Activated CD4-positive, alpha-beta T cell treated with anti-CD3 and anti-CD28 coated beads, Interleukin-2, amount 50 U/mL, for 16 hours (primary cell): ENCODE results near the gene CRACR2B.
A peak's percentile ranks its signal among the peaks of the same experiment; 100 is the strongest.

Experiments used
- DNase-seq: peaks from one replicate; pipeline ENCODE4 v3.0.0-alpha.2; 2020

The CRACR2B gene

GRCh38 chr11:827146-827896 lies 398 bp upstream of the CRACR2B start:
- DNase-seq = no peak

GRCh38 chr11:828506-829175 lies 922 bp downstream of the CRACR2B start:
- DNase-seq = no peak

GRCh38 chr11:829176-829846 lies 1.6 kb downstream of the CRACR2B start:
- no peak for DNase-seq

- DNase-seq = no peak
Observed at GRCh38 chr11:829847-830294, 2.2 kb downstream of the CRACR2B start.

- DNase-seq = peak; percentile 62
Observed at GRCh38 chr11:830295-831117, 2.8 kb downstream of the CRACR2B start.

GRCh38 chr11:831118-831864 lies 3.6 kb downstream of the CRACR2B start:
- DNase-seq = no peak

- no peak for DNase-seq
Observed at GRCh38 chr11:831961-832528, 4.3 kb downstream of the CRACR2B start.

- no peak for DNase-seq
Observed at GRCh38 chr11:832529-833113, 4.9 kb downstream of the CRACR2B start, which contains the start of gene CD151. CD151 (plus strand) TSS chr11:832952; CDS start chr11:836070, 3,118 bp downstream.

- no peak for DNase-seq
Observed at GRCh38 chr11:833114-833791, 5.5 kb downstream of the CRACR2B start.

- no peak for DNase-seq
Observed at GRCh38 chr11:833849-834311, 6.2 kb downstream of the CRACR2B start.

- DNase-seq = no peak
Observed at GRCh38 chr11:834371-835316, 6.9 kb downstream of the CRACR2B start.

- DNase-seq = no peak
Observed at GRCh38 chr11:836274-836673, 8.6 kb downstream of the CRACR2B start.

- no peak for DNase-seq
Observed at GRCh38 chr11:836700-837099, 9.0 kb downstream of the CRACR2B start.

GRCh38 chr11:837189-837989 lies 9.7 kb downstream of the CRACR2B start:
- DNase-seq = no peak

GRCh38 chr11:837990-838307 lies 10.2 kb downstream of the CRACR2B start:
- no peak for DNase-seq

- DNase-seq = no peak
Observed at GRCh38 chr11:838441-839279, 10.9 kb downstream of the CRACR2B start.

GRCh38 chr11:839280-839623 lies 11.5 kb downstream of the CRACR2B start:
- DNase-seq = no peak
